ENCODE measurements around the gene UBE4B.
"Not testable (repeated sequence)": the region's sequence is repeated elsewhere in the genome, so short reads cannot be mapped to it uniquely, and the experiment has no call there.

Gene UBE4B

DNA sequence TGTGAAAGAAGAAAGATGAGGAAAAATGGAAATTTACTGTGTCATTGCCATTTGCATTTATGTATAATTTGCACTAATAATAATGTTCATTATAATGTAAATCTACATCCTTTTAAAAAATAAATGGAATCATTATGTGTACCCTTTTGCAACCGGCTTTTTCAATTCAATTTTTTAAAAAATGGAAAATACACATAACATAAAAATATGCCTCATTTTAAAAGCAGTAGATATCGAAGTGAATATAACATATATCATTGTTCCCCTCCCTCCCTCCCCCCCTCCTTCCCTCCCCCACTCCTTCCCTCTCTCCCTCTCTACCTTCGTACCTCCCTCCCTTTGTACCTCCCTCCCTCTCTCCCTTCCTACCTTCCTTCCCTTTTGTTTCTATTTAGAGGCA is 33.0 kb downstream of the UBE4B start:
- FAIRE-seq (no peak), DNase-seq (ENCODE audit: insufficient read length, low spot score) (no peak)
- TF ChIP-seq POLR2AphosphoS5 (IDR thresholded peaks at IDR 0.05; ENCODE audit: low read depth, low read length): no peak
- no peak for TF ChIP-seq SPI1 (IDR thresholded peaks at IDR 0.05; ENCODE audit: low read depth, low read length)
- TF ChIP-seq POLR2A (IDR thresholded peaks at IDR 0.05; ENCODE audit: low read depth, low read length): no peak
- no peak for TF ChIP-seq PAX5 (IDR thresholded peaks at IDR 0.05; ENCODE audit: insufficient read depth, low read length, severe bottlenecking)

DNA sequence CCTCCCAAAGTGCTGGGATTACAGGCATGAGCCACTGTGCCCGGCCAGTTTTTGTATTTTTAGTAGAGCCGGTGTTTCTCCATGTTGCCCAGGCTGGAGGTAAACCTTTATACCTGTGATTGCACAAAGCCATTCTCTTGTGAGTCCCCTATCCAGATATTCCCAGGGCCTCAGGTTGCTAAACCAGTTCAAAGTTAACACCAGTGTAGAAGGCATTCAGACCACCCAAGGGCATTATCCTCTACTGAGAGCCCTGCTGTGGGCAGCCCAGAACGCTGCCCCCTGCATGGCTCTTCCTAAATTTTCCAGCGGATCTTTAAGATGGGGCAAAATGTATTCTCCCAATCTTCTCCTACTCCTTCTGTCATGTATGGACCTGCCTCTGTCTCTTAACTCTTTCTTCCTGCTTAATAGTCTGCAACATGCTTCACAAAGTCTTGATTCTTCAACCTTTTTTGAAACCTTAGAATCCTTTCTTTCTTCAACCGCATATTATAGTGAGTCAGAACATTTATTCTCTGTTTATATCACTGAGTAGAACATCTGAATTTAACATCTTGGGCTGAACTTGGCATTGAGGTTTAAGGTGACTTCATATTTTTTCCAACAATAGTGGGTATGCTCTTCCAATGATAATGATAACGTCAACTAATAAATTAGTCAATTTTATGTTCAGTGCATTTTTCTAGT is 36.0 kb downstream of the UBE4B start:
- no peak for DNase-seq (ENCODE audit: insufficient read length, low spot score)
- no peak for FAIRE-seq
- TF ChIP-seq SPI1 (IDR thresholded peaks at IDR 0.05; ENCODE audit: low read depth, low read length) (no peak), POLR2A (IDR thresholded peaks at IDR 0.05; ENCODE audit: low read depth, low read length) (no peak), TAF1 (IDR thresholded peaks at IDR 0.05; ENCODE audit: low read depth, low read length) (no peak), POLR2AphosphoS5 (IDR thresholded peaks at IDR 0.05; ENCODE audit: low read depth, low read length) (no peak), PAX5 (IDR thresholded peaks at IDR 0.05; ENCODE audit: insufficient read depth, low read length, severe bottlenecking) (no peak), POU2F2 (IDR thresholded peaks at IDR 0.05; ENCODE audit: low read depth, low read length) (no peak)

DNA sequence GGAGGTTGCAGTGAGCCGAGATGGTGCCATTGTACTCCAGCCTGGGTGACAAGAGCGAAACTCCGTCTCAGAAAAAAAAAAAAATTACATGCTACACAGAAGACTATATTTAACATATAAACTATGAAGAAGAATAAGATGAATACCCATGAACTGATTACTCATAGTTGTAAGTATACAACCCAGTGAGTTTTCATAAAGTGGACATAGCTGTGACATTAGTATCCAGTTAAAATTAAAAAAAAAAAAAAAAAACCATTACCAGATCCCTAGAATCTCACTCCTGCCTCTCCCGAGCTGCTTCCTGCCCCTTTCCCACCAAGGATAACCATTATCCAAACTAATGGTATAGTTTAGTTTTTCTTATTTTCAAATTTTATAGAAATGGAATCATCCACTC is 37.4 kb downstream of the UBE4B start:
- DNase-seq (ENCODE audit: insufficient read length, low spot score) (no peak), FAIRE-seq (no peak)
- TF ChIP-seq POU2F2 (IDR thresholded peaks at IDR 0.05; ENCODE audit: low read depth, low read length) (no peak), SPI1 (IDR thresholded peaks at IDR 0.05; ENCODE audit: low read depth, low read length) (no peak), PAX5 (IDR thresholded peaks at IDR 0.05; ENCODE audit: insufficient read depth, low read length, severe bottlenecking) (no peak)

DNA sequence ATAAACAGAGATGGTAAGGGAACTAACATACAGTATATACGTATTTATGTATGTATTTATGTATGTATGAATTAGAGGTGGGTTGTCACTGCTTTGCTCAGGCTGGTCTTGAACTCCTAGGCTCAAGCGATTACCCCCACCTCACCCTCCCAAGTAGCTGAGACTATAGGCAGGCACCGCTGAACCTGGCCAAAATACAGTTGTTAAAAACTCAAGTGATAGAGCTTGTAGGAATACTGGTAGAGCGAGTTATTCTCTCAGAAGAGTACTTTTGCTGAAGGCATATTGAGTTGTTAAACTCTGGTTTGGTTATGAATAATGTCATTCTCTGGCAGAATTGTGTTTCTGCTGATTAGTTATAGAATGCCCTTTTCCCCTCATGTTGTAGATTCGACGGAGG is 38.9 kb downstream of the UBE4B start:
- TF ChIP-seq TAF1 (IDR thresholded peaks at IDR 0.05; ENCODE audit: low read depth, low read length) (no peak), POLR2A (IDR thresholded peaks at IDR 0.05; ENCODE audit: low read depth, low read length) (no peak), POLR2AphosphoS5 (IDR thresholded peaks at IDR 0.05; ENCODE audit: low read depth, low read length) (no peak), PAX5 (IDR thresholded peaks at IDR 0.05; ENCODE audit: insufficient read depth, low read length, severe bottlenecking) (no peak), SPI1 (IDR thresholded peaks at IDR 0.05; ENCODE audit: low read depth, low read length) (no peak), POU2F2 (IDR thresholded peaks at IDR 0.05; ENCODE audit: low read depth, low read length) (no peak)
- DNase-seq (ENCODE audit: insufficient read length, low spot score): no peak
- FAIRE-seq: no peak

DNA sequence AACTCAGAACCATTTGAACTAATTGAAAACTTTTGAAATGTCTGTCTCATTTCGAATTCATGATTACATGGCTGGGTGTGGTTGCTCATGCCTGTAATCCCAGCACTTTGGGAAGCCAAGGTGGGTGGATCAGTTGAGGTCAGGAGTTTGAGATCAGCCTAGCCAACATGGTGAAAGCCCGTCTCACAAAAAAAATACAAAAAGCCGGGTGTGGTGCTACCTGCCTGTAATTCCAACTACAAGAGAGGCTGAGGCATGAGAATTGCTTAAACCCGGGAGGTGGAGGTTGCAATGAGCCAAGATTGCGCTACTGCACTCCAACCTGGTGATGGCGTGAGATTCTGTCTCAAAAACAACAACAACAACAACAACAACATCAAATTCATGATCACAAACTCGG is 40.6 kb downstream of the UBE4B start:
- FAIRE-seq; DNase-seq (ENCODE audit: insufficient read length, low spot score): not testable (repeated sequence)

DNA sequence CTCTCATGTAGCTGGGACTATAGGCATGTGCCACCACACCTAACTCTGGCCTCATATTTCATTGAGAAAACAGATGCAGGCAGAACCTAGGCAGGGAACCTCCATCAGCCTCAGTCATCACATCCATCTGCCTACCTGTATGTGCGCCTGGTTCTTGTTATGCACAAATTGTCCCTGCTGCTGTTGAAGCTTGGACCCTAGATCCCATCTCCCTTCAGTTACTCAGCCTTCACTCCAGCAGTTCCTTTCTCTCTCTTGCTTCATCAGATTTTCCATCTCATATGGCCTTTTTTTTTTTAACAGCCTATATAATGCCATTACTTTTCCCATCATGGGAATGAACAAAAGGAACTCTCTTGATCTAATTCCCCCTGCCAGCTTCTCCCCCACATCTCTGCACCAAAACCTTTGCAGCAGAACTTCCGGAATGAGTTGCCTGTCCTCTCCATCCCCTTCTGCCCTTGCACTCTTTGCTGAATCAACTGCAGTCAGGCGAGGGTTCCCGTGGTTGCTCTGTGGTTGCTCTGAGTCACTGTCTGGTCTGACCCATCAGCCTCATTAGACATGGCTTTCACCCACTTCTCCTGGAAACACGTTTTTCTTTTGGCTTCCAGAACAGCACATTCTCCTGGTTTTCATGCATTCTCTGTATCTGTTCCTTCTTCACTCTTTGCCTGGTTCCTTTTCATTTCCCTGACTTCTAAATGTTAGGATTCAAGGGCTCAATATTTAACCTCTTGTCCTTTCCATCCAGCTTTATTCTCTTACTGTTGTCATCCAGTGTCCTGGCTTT is 41.5 kb downstream of the UBE4B start:
- TF ChIP-seq SPI1 (IDR thresholded peaks at IDR 0.05; ENCODE audit: low read depth, low read length) (no peak; the same call in 1 of the 2 replicates), POLR2A (IDR thresholded peaks at IDR 0.05; ENCODE audit: low read depth, low read length) (no peak), POU2F2 (IDR thresholded peaks at IDR 0.05; ENCODE audit: low read depth, low read length) (no peak), POLR2AphosphoS5 (IDR thresholded peaks at IDR 0.05; ENCODE audit: low read depth, low read length) (no peak), TAF1 (IDR thresholded peaks at IDR 0.05; ENCODE audit: low read depth, low read length) (no peak), PAX5 (IDR thresholded peaks at IDR 0.05; ENCODE audit: insufficient read depth, low read length, severe bottlenecking) (no peak)
- FAIRE-seq (peak; percentile 93), DNase-seq (ENCODE audit: insufficient read length, low spot score) (peak; percentile 53)

DNA sequence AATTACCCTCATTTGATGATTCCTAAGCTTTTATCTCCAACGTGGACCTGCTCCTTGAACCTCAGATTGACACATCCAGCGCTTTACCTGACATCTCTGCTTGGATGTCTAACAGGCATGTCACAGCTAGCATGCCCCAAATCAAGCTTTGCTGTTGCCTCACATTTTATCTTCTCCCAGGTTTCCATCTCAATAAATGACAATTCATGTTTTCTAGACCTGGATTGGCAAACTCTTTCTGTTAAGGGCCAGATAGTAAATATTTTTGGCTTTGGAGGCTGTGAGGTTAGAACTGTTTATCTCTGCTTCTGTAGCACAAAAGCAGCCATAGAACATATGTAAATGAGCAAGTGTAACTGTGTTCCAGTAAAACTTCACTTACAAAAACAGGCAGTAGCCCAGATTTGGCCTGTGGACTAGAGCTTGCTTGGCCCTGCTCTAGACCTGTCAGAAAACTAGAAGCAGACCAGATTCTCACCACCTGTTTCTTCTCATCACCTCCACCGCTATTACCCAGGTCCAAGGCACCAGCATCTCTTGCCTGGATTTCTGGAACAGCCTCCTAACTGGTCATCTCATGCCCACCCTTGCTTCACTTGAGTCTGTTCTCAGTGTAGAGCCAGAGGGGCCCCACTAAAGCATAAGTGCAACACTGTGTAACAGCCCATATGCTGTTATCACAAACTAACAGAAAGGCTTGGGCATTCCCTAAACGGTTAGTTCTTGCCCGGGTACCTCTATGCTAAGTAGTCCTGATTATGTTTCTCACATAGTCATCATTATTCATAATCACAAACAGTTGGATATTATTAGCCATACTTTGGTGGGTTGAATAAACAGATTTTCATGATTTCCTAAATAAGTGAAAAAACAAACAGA is 42.3 kb downstream of the UBE4B start:
- FAIRE-seq (no peak), DNase-seq (ENCODE audit: insufficient read length, low spot score) (no peak)
- TF ChIP-seq POLR2A (IDR thresholded peaks at IDR 0.05; ENCODE audit: low read depth, low read length) (no peak), SPI1 (IDR thresholded peaks at IDR 0.05; ENCODE audit: low read depth, low read length) (no peak), PAX5 (IDR thresholded peaks at IDR 0.05; ENCODE audit: insufficient read depth, low read length, severe bottlenecking) (no peak), POU2F2 (IDR thresholded peaks at IDR 0.05; ENCODE audit: low read depth, low read length) (no peak), POLR2AphosphoS5 (IDR thresholded peaks at IDR 0.05; ENCODE audit: low read depth, low read length) (no peak), TAF1 (IDR thresholded peaks at IDR 0.05; ENCODE audit: low read depth, low read length) (no peak)

DNA sequence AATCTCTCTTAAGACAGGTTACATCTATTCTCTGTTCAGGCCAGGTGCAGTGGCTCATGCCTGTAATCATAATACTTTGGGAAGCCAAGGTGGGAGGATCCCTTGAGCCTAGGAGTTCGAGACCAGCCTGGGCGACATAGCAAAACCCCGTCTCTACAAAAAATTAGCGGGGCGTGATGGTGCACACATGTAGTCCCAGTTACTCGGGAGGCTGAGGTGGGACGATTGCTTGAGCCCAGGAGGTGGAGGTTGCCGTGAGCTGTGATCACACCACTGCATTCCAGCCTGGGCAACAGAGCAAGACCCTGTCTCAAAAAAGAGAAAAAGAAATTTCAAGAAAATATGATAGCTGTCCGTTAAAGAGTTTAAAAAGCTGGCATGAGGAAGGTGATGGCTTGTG is 43.0 kb downstream of the UBE4B start:
- TF ChIP-seq POLR2A (IDR thresholded peaks at IDR 0.05; ENCODE audit: low read depth, low read length): no peak
- no peak for TF ChIP-seq SPI1 (IDR thresholded peaks at IDR 0.05; ENCODE audit: low read depth, low read length)
- TF ChIP-seq TAF1 (IDR thresholded peaks at IDR 0.05; ENCODE audit: low read depth, low read length): no peak
- no peak for TF ChIP-seq PAX5 (IDR thresholded peaks at IDR 0.05; ENCODE audit: insufficient read depth, low read length, severe bottlenecking)
- no peak for TF ChIP-seq POLR2AphosphoS5 (IDR thresholded peaks at IDR 0.05; ENCODE audit: low read depth, low read length)
- no peak for TF ChIP-seq POU2F2 (IDR thresholded peaks at IDR 0.05; ENCODE audit: low read depth, low read length)
- FAIRE-seq (no peak), DNase-seq (ENCODE audit: insufficient read length, low spot score) (no peak)

DNA sequence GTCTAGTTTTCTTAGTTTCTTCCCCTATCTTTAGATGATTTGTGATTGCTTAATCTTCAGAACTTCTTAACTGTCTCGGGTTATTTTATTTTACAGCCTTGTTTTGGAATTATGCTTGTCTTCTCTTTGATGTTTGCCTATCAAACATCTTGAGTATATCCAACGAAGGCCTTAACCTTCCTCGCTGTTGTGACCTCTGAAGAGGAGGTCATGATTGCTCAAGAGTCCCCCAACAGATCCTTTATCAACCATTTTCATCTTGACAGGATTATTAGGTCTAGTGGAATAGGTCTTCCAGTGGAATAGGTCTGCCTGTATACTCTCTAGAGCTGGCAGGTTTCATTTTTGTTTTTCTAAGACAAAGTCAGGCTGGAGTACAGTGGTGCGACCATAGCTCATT is 45.7 kb downstream of the UBE4B start:
- no peak for TF ChIP-seq PAX5 (IDR thresholded peaks at IDR 0.05; ENCODE audit: insufficient read depth, low read length, severe bottlenecking)
- no peak for TF ChIP-seq POLR2A (IDR thresholded peaks at IDR 0.05; ENCODE audit: low read depth, low read length)
- no peak for TF ChIP-seq SPI1 (IDR thresholded peaks at IDR 0.05; ENCODE audit: low read depth, low read length)
- TF ChIP-seq POLR2AphosphoS5 (IDR thresholded peaks at IDR 0.05; ENCODE audit: low read depth, low read length): no peak
- TF ChIP-seq POU2F2 (IDR thresholded peaks at IDR 0.05; ENCODE audit: low read depth, low read length): no peak
- TF ChIP-seq TAF1 (IDR thresholded peaks at IDR 0.05; ENCODE audit: low read depth, low read length): no peak
- DNase-seq (ENCODE audit: insufficient read length, low spot score): no peak
- FAIRE-seq: no peak
